Fibroblast of lung (primary cell): ENCODE results near the gene KIF13A.

Experiments used
- EZH2 ChIP-seq: IDR thresholded peaks from 2 replicates; pipeline ENCODE4 v1.5.1; 2012; ENCODE audit warnings: low read length, control low read depth, mild to moderate bottlenecking; ENCODE audit errors: missing control alignments
- TF ChIP-seq, protein P1 (sequence below), 2 donors: IDR thresholded peaks in 1 of 2; conservative IDR thresholded peaks in 1 of 2; 1 replicate in 1 of 2; 2 replicates in 1 of 2; pipeline ENCODE4 v1.5.1; 2011 to 2012; ENCODE audit warnings: low read length in 2 of 2, control low read depth in 1 of 2, inconsistent platforms in 1 of 2, low read depth in 1 of 2, mild to moderate bottlenecking in 1 of 2

DNA sequence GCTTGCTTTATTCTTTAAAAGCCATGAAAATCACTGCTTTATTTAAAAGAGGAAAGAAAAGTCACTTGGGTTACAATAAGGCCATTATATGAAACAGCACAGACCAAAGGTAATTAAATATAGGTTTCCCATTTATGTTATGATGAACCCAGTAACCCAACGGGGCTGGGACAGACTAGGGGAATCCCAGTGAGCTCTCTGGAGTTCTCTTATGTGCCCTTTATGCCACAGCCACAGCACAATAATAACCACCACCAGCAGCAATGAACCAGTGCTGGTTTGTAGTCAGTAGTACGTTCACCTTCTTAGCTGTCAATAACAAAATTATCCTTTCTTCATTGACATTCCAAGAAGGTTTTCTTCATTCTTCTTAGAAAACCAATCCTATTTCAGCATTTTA lies 87.4 kb downstream of the KIF13A start:
- TF ChIP-seq, protein P1, sequence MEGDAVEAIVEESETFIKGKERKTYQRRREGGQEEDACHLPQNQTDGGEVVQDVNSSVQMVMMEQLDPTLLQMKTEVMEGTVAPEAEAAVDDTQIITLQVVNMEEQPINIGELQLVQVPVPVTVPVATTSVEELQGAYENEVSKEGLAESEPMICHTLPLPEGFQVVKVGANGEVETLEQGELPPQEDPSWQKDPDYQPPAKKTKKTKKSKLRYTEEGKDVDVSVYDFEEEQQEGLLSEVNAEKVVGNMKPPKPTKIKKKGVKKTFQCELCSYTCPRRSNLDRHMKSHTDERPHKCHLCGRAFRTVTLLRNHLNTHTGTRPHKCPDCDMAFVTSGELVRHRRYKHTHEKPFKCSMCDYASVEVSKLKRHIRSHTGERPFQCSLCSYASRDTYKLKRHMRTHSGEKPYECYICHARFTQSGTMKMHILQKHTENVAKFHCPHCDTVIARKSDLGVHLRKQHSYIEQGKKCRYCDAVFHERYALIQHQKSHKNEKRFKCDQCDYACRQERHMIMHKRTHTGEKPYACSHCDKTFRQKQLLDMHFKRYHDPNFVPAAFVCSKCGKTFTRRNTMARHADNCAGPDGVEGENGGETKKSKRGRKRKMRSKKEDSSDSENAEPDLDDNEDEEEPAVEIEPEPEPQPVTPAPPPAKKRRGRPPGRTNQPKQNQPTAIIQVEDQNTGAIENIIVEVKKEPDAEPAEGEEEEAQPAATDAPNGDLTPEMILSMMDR (conservative IDR thresholded peaks at IDR 0.05 in 1 of 2, IDR thresholded peaks at IDR 0.05 in 1 of 2; ENCODE audit: low read depth in 1 of 2, low read length in 2 of 2): no peak
- TF ChIP-seq EZH2: no peak
